ENCODE data around the gene CDK14. TPM values are rescaled to one million over a fixed set of nuclear protein-coding genes. Genes with fewer than 3 reads are reported as not detected.
A peak's percentile ranks its signal among the peaks of the same experiment; 100 is the strongest.

CDK14 gene
- total and polyA plus RNA-seq, 4 donors = 4.2 to 12.4 (median 7.4) TPM

- H3K4me1 ChIP-seq (ENCODE audit: control insufficient read depth in 4 of 4, insufficient read depth in 4 of 4, low read length in 3 of 4) = peaks cover 3 to 39% (median 19%) of the 10 kb centered on the region in 4 donors
- peak overlapping the region; percentile 48 to 68 (median 66) for H3K4me3 ChIP-seq (ENCODE audit: low read depth in 1 of 3, low read length in 3 of 3)
- H3K27me3 ChIP-seq (ENCODE audit: control insufficient read depth in 4 of 4, insufficient read depth in 4 of 4, low read length in 3 of 4) = no peaks in the 10 kb centered on the region
- no peaks in the 10 kb centered on the region for H3K36me3 ChIP-seq (ENCODE audit: control insufficient read depth in 4 of 4, insufficient read depth in 3 of 4, low read depth in 1 of 4, low read length in 3 of 4)
- H3K9ac ChIP-seq (ENCODE audit: low read depth in 1 of 2, low read length in 2 of 2) = peak overlapping the region; percentile 72 to 91
- H3K27ac ChIP-seq (ENCODE audit: low read depth in 1 of 2, low read length in 2 of 2) = peak overlapping the region; percentile 59 to 73
- no peaks in the 10 kb centered on the region for H3K9me3 ChIP-seq (ENCODE audit: control insufficient read depth in 4 of 4, low read length in 3 of 4)
- peak in 1 of 2 donors; percentile 13 for TF ChIP-seq RAD21 (IDR thresholded peaks at IDR 0.05)
- TF ChIP-seq SP1 (IDR thresholded peaks at IDR 0.05) = no peak
- TF ChIP-seq TAF1 (conservative IDR thresholded peaks at IDR 0.05) = no peak
- TF ChIP-seq GABPA (IDR thresholded peaks at IDR 0.05 in 1 of 2, conservative IDR thresholded peaks at IDR 0.05 in 1 of 2) = no peak
- TF ChIP-seq RXRA (IDR thresholded peaks at IDR 0.05) = no peak
- TF ChIP-seq CTCF (IDR thresholded peaks at IDR 0.05; ENCODE audit: low read depth, low read length, missing input control) = no peak
- TF ChIP-seq EGR1 (IDR thresholded peaks at IDR 0.05; ENCODE audit: low read depth in 2 of 2) = no peak
- DNase-seq (ENCODE audit: low spot score) = no peak
- 9% methylated on average over 3 of the region's 3 CpGs for WGBS
These were observed 104.9 kb downstream of the CDK14 start for GRCh38 chr7:90701021-90701420.

DNA sequence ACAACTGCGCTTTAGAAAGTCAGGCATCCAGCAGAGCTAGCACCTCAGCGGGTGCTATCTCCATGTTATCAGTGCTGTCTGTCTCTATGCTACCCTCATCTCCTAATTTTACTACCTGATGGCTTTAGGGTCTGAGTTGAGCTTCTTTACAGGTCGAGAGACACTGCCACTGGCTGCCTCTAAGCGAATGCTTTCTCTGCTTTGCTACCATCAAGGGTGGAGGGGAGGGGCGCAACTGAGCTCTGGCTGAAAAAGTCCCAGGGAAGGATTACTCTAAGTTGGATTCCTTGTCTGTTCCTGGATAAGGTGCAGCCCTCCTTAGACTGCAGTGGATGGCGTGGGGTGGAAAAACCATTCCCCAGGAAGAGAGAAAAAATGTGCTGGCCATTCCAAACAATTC lies 105.7 kb downstream of the CDK14 start:
- WGBS = 61% methylated on average over 6 of the region's 6 CpGs
- Histone ChIP-seq H3K9ac (ENCODE audit: low read depth in 1 of 2, low read length in 2 of 2) (peak overlapping the region; percentile 16 to 91), H3K27ac (ENCODE audit: low read depth in 1 of 2, low read length in 2 of 2) (peak overlapping the region; percentile 25 to 59), H3K36me3 (ENCODE audit: control insufficient read depth in 4 of 4, insufficient read depth in 3 of 4, low read depth in 1 of 4, low read length in 3 of 4) (no peaks in the 10 kb centered on the region), H3K4me3 (ENCODE audit: low read depth in 1 of 3, low read length in 3 of 3) (peak overlapping the region in 1 of 3 donors; percentile 11), H3K27me3 (ENCODE audit: control insufficient read depth in 4 of 4, insufficient read depth in 4 of 4, low read length in 3 of 4) (no peaks in the 10 kb centered on the region), H3K4me1 (ENCODE audit: control insufficient read depth in 4 of 4, insufficient read depth in 4 of 4, low read length in 3 of 4) (peaks cover 3 to 45% (median 21%) of the 10 kb centered on the region in 4 donors), H3K9me3 (ENCODE audit: control insufficient read depth in 4 of 4, low read length in 3 of 4) (no peaks in the 10 kb centered on the region)
- no peak for TF ChIP-seq FOXA2 (IDR thresholded peaks at IDR 0.05)
- peak in 1 of 2 donors; percentile 18 for TF ChIP-seq RAD21 (IDR thresholded peaks at IDR 0.05)
- no peak for TF ChIP-seq FOXA1 (IDR thresholded peaks at IDR 0.05)
- DNase-seq (ENCODE audit: low spot score) = no peak

DNA sequence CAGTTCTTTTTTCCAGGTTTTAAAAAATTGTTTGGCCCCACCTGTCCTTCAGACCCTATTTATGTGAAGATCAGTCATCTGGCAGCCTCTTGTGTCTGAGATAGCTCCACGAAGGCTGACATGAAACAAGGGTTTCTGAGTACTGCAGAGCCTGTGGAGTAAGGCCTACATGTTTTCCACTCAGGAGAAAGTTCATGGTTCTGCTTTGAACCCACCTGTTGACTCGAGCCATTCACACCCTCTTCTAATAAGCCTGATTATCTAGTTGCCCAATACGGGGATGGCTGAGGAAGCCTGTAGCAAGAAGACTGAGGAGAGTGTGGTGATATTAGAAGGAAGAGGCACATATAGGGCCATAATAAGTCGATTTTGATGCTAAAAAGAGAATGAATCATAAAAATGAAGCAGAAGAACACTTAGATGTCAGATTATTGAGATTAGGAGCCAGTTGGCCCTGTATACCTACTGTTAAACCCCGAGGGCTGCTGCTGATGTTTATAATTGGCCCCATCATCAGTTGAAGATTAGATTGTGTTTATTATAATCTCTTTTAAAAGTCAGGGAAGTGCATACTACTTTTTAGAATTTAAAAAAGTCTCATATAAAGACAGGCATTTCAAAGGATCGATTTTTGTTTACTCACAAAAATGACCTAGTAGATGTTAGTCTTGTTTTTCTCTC lies 109.4 kb downstream of the CDK14 start:
- Histone ChIP-seq H3K9me3 (ENCODE audit: control insufficient read depth in 4 of 4, low read length in 3 of 4) (no peaks in the 10 kb centered on the region), H3K36me3 (ENCODE audit: control insufficient read depth in 4 of 4, insufficient read depth in 3 of 4, low read depth in 1 of 4, low read length in 3 of 4) (no peaks in the 10 kb centered on the region), H3K4me1 (ENCODE audit: control insufficient read depth in 4 of 4, insufficient read depth in 4 of 4, low read length in 3 of 4) (peaks cover 6 to 50% (median 26%) of the 10 kb centered on the region in 4 donors), H3K9ac (ENCODE audit: low read depth in 1 of 2, low read length in 2 of 2) (no peak overlapping the region), H3K27me3 (ENCODE audit: control insufficient read depth in 4 of 4, insufficient read depth in 4 of 4, low read length in 3 of 4) (no peaks in the 10 kb centered on the region), H3K27ac (ENCODE audit: low read depth in 1 of 2, low read length in 2 of 2) (no peak overlapping the region), H3K4me3 (ENCODE audit: low read depth in 1 of 3, low read length in 3 of 3) (no peak overlapping the region)
- no peak for DNase-seq (ENCODE audit: low spot score)
- WGBS = 64% methylated on average over 6 of the region's 6 CpGs
- no peak for TF ChIP-seq YY1 (IDR thresholded peaks at IDR 0.05)
- no peak for TF ChIP-seq HNF4A (conservative IDR thresholded peaks at IDR 0.05)
- no peak for TF ChIP-seq RAD21 (IDR thresholded peaks at IDR 0.05)
- TF ChIP-seq JUND (IDR thresholded peaks at IDR 0.05) = no peak
- TF ChIP-seq HNF4G (IDR thresholded peaks at IDR 0.05) = no peak
- no peak for TF ChIP-seq TAF1 (conservative IDR thresholded peaks at IDR 0.05)
- TF ChIP-seq, protein P1, sequence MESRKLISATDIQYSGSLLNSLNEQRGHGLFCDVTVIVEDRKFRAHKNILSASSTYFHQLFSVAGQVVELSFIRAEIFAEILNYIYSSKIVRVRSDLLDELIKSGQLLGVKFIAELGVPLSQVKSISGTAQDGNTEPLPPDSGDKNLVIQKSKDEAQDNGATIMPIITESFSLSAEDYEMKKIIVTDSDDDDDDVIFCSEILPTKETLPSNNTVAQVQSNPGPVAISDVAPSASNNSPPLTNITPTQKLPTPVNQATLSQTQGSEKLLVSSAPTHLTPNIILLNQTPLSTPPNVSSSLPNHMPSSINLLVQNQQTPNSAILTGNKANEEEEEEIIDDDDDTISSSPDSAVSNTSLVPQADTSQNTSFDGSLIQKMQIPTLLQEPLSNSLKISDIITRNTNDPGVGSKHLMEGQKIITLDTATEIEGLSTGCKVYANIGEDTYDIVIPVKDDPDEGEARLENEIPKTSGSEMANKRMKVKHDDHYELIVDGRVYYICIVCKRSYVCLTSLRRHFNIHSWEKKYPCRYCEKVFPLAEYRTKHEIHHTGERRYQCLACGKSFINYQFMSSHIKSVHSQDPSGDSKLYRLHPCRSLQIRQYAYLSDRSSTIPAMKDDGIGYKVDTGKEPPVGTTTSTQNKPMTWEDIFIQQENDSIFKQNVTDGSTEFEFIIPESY (IDR thresholded peaks at IDR 0.05) = no peak
- TF ChIP-seq ATF3 (IDR thresholded peaks at IDR 0.05) = no peak
- TF ChIP-seq, protein P2, sequence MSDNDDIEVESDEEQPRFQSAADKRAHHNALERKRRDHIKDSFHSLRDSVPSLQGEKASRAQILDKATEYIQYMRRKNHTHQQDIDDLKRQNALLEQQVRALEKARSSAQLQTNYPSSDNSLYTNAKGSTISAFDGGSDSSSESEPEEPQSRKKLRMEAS (IDR thresholded peaks at IDR 0.05) = no peak
- no peak for TF ChIP-seq REST (IDR thresholded peaks at IDR 0.05)
- TF ChIP-seq GABPA (IDR thresholded peaks at IDR 0.05 in 1 of 2, conservative IDR thresholded peaks at IDR 0.05 in 1 of 2) = no peak
- TF ChIP-seq RXRA (IDR thresholded peaks at IDR 0.05) = no peak
- no peak for TF ChIP-seq SP1 (IDR thresholded peaks at IDR 0.05)
